SU-DHL-6 (cell line): ENCODE measurements around the gene ADD2.

Experiments
- EZH2phosphoT487 ChIP-seq: fragments of 200-600 bp; sonication (generic), shearing (Covaris generic); conservative IDR thresholded peaks from 2 replicates; pipeline ENCODE4 v1.6.1; 2018; ENCODE audit warnings: mild to moderate bottlenecking, antibody characterized with exemption, low read length, moderate library complexity, mixed read lengths
- TF ChIP-seq, protein P1 (sequence below): fragments of 200-600 bp; sonication (generic); IDR thresholded peaks from one replicate; pipeline ENCODE4 v1.5.1; 2017; ENCODE audit warnings: antibody characterized with exemption, mild to moderate bottlenecking, low read length, moderate library complexity; ENCODE audit not compliant: insufficient read depth, poor library complexity, severe bottlenecking

GRCh38 chr2:70772486-70773155 lies 4.6 kb upstream of the ADD2 start:
- TF ChIP-seq, protein P1, sequence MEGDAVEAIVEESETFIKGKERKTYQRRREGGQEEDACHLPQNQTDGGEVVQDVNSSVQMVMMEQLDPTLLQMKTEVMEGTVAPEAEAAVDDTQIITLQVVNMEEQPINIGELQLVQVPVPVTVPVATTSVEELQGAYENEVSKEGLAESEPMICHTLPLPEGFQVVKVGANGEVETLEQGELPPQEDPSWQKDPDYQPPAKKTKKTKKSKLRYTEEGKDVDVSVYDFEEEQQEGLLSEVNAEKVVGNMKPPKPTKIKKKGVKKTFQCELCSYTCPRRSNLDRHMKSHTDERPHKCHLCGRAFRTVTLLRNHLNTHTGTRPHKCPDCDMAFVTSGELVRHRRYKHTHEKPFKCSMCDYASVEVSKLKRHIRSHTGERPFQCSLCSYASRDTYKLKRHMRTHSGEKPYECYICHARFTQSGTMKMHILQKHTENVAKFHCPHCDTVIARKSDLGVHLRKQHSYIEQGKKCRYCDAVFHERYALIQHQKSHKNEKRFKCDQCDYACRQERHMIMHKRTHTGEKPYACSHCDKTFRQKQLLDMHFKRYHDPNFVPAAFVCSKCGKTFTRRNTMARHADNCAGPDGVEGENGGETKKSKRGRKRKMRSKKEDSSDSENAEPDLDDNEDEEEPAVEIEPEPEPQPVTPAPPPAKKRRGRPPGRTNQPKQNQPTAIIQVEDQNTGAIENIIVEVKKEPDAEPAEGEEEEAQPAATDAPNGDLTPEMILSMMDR = no peak
- no peak for TF ChIP-seq EZH2phosphoT487
